C4-2B (cell line): ENCODE measurements around the gene SLC30A3.

Source experiments
- CTCF ChIP-seq: fragments of 450-650 bp; conservative IDR thresholded peaks from 2 replicates; pipeline ENCODE4 v1.5.1; 2017; ENCODE audit warnings: mild to moderate bottlenecking
- ZFX ChIP-seq: fragments of 450-650 bp; IDR thresholded peaks from 2 replicates; pipeline ENCODE4 v1.6.1; 2017

DNA sequence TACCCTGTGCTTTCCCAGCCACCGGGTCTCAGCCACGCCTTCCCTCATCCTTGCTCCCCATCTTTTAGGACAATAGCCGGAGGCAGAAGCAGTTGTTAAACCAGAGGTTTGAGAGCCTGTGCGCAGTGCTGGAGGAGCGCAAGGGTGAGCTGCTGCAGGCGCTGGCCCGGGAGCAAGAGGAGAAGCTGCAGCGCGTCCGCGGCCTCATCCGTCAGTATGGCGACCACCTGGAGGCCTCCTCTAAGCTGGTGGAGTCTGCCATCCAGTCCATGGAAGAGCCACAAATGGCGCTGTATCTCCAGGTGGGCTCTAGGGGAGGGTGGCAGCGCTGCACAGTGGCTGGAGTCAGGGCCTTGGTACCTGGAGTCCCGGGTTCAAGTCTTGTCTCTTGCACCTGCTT lies 42.7 kb upstream of the SLC30A3 start:
- TF ChIP-seq CTCF (no peak), ZFX (no peak)
